Natural killer cell treated with Interleukin-12 subunit alpha and Interleukin-12 subunit beta and Interleukin-15 and Interleukin-18, amount 100 ng/mL, for 72 hours (primary cell): ENCODE results near the gene KCNMA1. TPM values are rescaled to one million over a fixed set of nuclear protein-coding genes. Genes with fewer than 3 reads are reported as not detected.

Source experiments
- ATAC-seq, 2 donors: fragments of 150-1000 bp; cut with Tn5 transposase in 1 of 2; sonication (Bioruptor Pico), chemical (Tn5 transposase) in 1 of 2; 2 replicates each; pipeline ENCODE4 v1.10.0; 2021
- DNase-seq: peaks from one replicate; pipeline ENCODE4 v3.0.0; 2022; ENCODE audit warnings: low spot score
- H3K27ac Mint-ChIP-seq, 2 donors: 1 replicate in 1 of 2; 2 replicates in 1 of 2; pipeline ENCODE4 v1.8.0; 2022; ENCODE audit warnings: mixed read lengths in 2 of 2, mild to moderate bottlenecking in 1 of 2, moderate library complexity in 1 of 2
- H3K27me3 Mint-ChIP-seq, 2 donors: 1 replicate in 1 of 2; 2 replicates in 1 of 2; pipeline ENCODE4 v1.8.0; 2022; ENCODE audit warnings: mixed read lengths in 2 of 2
- H3K36me3 Mint-ChIP-seq: one replicate; pipeline ENCODE4 v1.8.0; 2022; ENCODE audit warnings: mixed read lengths
- H3K4me1 Mint-ChIP-seq, 2 donors: 1 replicate in 1 of 2; 2 replicates in 1 of 2; pipeline ENCODE4 v1.8.0; 2022; ENCODE audit warnings: low read depth in 2 of 2, mixed read lengths in 2 of 2, mild to moderate bottlenecking in 1 of 2
- H3K4me3 Mint-ChIP-seq: one replicate; pipeline ENCODE4 v1.8.0; 2022; ENCODE audit warnings: mixed read lengths
- H3K9me3 Mint-ChIP-seq: 2 replicates; pipeline ENCODE4 v1.8.0; 2022; ENCODE audit warnings: mixed read lengths
- total RNA-seq, 2 donors: library from RNA; stranded (reverse); gene quantifications; one replicate each; pipeline ENCODE4 v1.2.3, GENCODE V29; 2022

KCNMA1 gene
- total RNA-seq, 2 donors from 2014 or later: 2.8 TPM; not detected in 1

DNA sequence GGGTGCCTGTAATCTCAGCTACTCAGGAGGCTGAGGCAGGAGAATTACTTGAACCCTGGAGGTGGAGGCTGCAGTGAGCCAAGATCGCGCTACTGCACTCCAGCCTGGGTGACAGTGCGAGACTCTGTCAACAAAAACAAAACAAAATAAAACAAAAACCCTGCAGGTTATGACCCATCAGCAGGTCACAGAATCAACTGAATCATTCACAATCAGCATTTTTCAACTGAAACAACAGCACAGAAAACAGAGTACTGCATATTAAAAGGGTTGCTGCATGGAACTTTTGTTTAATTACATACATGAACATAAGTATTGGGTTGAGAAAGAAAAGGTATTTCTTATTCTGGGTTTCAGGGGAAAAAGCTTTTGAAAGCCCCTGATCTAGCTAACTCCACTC, 77.6 kb downstream of the KCNMA1 start:
- DNase-seq (no peak), ATAC-seq (no peak)
- Mint-ChIP-seq H3K27me3 (peaks cover 11 to 24% of the 10 kb centered on the region in 2 donors), H3K36me3 (no peaks in the 10 kb centered on the region), H3K27ac (no peak overlapping the region), H3K4me1 (peaks cover under 1% of the 10 kb centered on the region in 2 donors), H3K4me3 (no peak overlapping the region), H3K9me3 (no peaks in the 10 kb centered on the region)

DNA sequence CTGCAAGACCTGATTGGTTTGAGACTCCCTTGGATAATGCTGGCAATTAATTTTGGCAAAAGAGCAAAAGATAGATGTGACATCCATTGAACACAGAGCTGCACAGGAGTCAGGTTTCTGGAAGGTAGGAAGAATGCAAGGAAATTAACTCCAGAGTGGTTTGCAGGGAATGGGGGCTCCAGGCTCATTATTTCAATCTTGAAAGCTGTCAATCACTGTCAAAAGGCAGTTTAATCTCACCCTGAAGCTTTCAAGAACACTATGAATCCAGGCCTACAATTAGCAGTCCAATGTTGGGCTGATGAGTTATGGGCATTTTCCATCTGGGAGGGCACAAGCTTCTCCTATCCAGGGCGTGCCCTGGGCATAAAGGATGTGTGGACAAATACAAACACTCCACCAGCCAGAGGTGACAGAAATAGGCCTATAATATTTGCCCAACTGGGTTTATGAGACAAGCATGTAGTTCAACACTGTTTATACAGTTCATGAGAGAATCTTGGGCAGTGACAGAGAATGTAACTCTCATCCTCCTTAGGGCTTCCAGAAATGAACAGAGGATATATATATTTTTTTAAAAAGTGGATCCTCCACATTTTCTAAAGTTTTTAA, 80.5 kb downstream of the KCNMA1 start:
- DNase-seq (no peak), ATAC-seq (no peak)
- H3K27ac Mint-ChIP-seq: no peak overlapping the region
- no peaks in the 10 kb centered on the region for H3K9me3 Mint-ChIP-seq
- H3K4me3 Mint-ChIP-seq: no peak overlapping the region
- H3K36me3 Mint-ChIP-seq: no peaks in the 10 kb centered on the region
- H3K4me1 Mint-ChIP-seq: peaks cover 3 to 6% of the 10 kb centered on the region in 2 donors
- peaks cover 0 to 3% of the 10 kb centered on the region in 2 donors for H3K27me3 Mint-ChIP-seq

DNA sequence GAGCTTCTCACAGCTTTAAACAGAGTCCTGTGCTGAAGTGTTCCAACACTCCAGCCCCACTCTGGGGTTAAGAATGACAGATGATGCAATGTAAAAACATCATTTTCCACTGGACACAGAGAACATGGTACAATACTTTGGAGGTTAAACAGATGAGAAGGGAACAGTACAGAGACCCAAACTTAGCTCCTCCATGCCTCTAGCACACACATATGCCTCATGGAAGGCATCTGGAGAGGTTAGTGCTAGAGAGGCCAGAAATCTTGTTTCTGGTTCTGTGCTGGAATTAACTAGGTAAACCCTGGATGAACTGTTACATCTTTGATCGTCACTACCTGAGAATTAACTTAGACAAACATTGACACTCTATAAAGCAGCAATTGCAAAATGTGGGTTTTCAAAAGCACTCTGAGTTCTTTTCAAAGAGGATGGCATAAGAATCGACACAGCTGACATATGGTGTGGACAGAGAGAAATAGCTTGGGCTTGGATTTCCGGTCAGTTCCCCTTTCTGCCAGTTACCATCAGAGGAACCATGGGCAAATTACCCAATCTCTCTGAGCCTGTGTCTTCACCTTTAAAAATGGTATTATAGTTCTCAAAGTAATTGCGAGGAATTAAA, 81.9 kb downstream of the KCNMA1 start:
- no peak for DNase-seq
- H3K9me3 Mint-ChIP-seq: no peaks in the 10 kb centered on the region
- no peak overlapping the region for H3K27ac Mint-ChIP-seq
- no peak overlapping the region for H3K4me3 Mint-ChIP-seq
- no peaks in the 10 kb centered on the region for H3K36me3 Mint-ChIP-seq
- no peak for ATAC-seq
- H3K27me3 Mint-ChIP-seq: peaks cover 0 to 3% of the 10 kb centered on the region in 2 donors
- peaks cover 3 to 6% of the 10 kb centered on the region in 2 donors for H3K4me1 Mint-ChIP-seq

DNA sequence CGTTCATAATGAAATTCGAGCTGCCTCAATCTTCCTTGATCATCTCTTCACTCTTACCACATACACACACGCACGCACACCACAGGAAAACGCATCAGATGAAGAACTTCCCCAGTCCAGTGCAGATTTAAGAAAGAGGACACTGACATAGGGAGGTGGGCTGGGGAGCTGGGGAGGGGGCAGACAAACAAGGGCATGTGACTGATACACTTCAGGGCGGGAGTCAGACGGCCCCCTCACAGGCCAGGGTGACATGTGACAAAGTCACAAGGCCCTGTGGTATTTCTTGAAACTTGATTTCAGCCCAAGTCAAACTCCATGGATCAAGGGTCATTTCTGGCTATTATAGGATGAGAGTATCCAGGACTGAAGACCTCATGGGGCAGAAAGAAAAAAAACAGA, 82.6 kb downstream of the KCNMA1 start:
- no peak for ATAC-seq
- no peaks in the 10 kb centered on the region for H3K9me3 Mint-ChIP-seq
- peaks cover 3 to 6% of the 10 kb centered on the region in 2 donors for H3K4me1 Mint-ChIP-seq
- H3K4me3 Mint-ChIP-seq: no peak overlapping the region
- peak overlapping the region in 1 of 2 donors; percentile 12 for H3K27ac Mint-ChIP-seq
- no peaks in the 10 kb centered on the region for H3K36me3 Mint-ChIP-seq
- H3K27me3 Mint-ChIP-seq: peaks cover 0 to 3% of the 10 kb centered on the region in 2 donors
- DNase-seq: no peak

DNA sequence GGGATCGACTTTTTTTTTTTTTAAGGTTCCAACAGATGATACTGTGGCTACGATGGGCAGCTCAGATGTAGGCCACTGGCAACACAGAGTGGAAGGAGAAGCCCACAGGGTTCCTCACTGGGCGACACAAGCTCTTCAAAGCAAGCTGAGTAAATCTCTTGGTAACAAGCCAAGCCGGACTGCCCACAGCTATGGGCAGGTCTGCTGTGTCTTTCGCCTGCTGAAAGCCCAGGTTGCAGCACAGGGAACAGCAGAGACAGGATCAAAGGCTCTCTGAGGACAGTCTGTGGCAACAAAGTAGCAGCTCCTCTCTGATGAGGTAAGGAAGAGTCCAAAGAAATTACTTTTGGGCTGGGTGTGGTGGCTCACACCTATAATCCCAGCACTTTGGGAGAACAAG, 83.6 kb downstream of the KCNMA1 start:
- Mint-ChIP-seq H3K9me3 (no peaks in the 10 kb centered on the region), H3K27me3 (peaks cover 3% of the 10 kb centered on the region in 2 donors), H3K27ac (no peak overlapping the region), H3K36me3 (no peaks in the 10 kb centered on the region), H3K4me1 (peaks cover 3 to 6% of the 10 kb centered on the region in 2 donors), H3K4me3 (peak overlapping the region; percentile 12)
- no peak for ATAC-seq
- no peak for DNase-seq

DNA sequence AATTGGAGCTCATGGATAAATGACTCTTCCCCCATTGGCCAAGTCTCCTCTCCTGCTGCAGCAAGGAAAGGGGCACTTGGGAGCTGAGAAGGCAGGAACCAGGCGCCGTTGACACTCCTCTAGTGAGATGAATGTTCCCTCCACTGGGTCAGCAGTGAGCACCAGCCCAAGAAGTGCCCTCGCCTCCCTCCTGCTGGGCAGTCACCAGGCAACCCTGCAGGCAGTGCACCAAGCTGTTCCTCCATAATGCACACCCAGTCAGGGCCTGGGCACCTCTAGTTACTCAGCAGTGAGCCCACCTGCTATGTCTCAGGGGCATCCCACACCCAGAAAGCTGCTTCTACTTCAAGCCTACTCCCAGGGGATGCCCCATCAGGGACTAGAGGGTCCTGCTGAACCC, 84.3 kb downstream of the KCNMA1 start:
- Mint-ChIP-seq H3K27me3 (peaks cover 3 to 7% of the 10 kb centered on the region in 2 donors), H3K27ac (no peak overlapping the region), H3K9me3 (no peaks in the 10 kb centered on the region), H3K36me3 (no peaks in the 10 kb centered on the region), H3K4me3 (no peak overlapping the region), H3K4me1 (peaks cover 3 to 6% of the 10 kb centered on the region in 2 donors)
- ATAC-seq (peak in 1 of 2 donors; percentile 7), DNase-seq (no peak)

DNA sequence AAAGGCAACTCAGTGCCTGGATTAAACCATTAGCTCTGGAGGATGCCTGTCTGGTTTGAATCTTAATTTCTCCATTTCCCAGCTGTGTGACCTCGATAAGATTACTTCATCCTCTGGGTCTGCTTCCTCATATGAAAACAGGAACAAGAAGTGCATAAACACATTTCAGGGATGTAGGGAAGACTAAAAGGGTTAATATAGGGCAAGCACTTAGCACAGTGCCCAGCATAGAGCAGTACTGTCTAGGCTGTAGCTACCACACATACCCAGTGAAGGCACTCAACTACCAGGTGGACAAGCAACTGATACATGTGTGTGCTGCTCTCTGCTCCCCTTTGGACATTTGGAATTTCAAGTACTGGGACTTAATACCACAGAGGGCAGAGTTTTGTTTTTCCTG, 85.4 kb downstream of the KCNMA1 start:
- Mint-ChIP-seq H3K27ac (no peak overlapping the region), H3K27me3 (peaks cover 3 to 7% of the 10 kb centered on the region in 2 donors), H3K9me3 (no peaks in the 10 kb centered on the region), H3K36me3 (no peaks in the 10 kb centered on the region), H3K4me3 (no peak overlapping the region), H3K4me1 (peaks cover 3 to 6% of the 10 kb centered on the region in 2 donors)
- ATAC-seq (no peak), DNase-seq (no peak)

DNA sequence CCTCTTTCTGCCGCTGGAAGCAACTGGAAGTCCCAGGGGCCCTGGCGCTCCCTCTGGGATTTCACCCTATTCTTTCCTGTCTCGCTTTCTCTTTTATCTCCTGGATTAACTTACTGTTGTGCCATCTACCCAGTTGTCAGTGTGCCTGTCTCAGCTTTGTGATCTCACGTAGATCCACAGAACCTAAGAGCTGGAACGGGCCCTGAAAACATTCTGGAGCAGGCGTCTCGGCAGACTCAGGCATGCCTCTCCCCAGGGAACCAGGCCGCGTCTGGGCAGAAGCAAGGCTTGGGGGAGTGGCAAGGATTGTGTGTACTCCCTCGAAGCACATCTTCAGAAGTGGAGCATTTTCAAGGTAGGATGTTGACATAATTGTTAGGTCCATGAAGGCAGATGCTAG, 87.2 kb downstream of the KCNMA1 start:
- H3K4me1 Mint-ChIP-seq: peaks cover 3 to 6% of the 10 kb centered on the region in 2 donors
- no peak for ATAC-seq

DNA sequence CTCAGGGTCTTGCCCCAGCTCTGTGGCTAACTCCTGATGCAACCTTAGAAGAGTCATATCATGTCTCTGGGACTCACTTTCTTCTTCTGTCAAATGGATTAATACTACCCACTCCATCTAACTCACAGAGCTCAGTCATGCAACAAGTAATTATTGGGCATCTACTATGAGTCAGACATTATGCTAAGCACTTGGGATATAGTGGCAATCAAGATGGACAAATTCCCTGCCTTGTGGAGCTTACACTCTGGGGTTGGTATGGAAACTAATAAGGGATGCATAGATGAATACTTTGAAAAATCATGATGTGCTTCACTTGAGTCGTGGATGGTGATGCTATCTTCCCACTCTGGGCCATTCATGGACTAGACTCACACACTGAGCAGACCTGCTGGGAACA, 88.9 kb downstream of the KCNMA1 start:
- peaks cover 14 to 22% of the 10 kb centered on the region in 2 donors for H3K27me3 Mint-ChIP-seq
- no peak for DNase-seq
- H3K9me3 Mint-ChIP-seq: no peaks in the 10 kb centered on the region
- H3K4me3 Mint-ChIP-seq: no peak overlapping the region
- H3K4me1 Mint-ChIP-seq: no peaks in the 10 kb centered on the region
- ATAC-seq: no peak
- no peak overlapping the region for H3K27ac Mint-ChIP-seq
- H3K36me3 Mint-ChIP-seq: no peaks in the 10 kb centered on the region

More for the DNA sequence above, 87.2 kb downstream of the KCNMA1 start:
- no peak for DNase-seq
- no peak overlapping the region for H3K27ac Mint-ChIP-seq
- H3K27me3 Mint-ChIP-seq: peaks cover 7 to 8% of the 10 kb centered on the region in 2 donors
- no peaks in the 10 kb centered on the region for H3K9me3 Mint-ChIP-seq
- H3K4me3 Mint-ChIP-seq: no peak overlapping the region
- H3K36me3 Mint-ChIP-seq: no peaks in the 10 kb centered on the region

DNA sequence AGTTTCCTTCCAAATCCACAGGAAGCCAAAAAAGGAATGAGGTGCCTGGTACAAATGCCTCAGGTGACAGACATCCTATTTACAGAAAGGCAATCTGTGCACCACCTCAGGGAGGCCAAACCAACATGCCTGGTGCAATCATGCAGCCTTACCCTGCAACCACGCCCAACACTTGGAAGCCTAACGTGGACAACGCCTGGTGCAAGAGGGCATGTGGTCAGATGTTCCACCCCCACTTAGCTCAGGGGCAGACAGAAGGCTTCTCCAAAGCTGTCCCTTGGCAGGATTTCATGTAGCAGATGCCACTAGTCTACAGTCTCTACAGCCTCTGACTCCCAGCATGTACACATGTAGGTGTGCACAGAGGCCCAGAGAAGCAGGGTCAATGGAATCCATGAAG, 89.5 kb downstream of the KCNMA1 start:
- Mint-ChIP-seq H3K27ac (no peak overlapping the region), H3K9me3 (peaks cover 2% of the 10 kb centered on the region), H3K36me3 (no peaks in the 10 kb centered on the region), H3K4me3 (no peak overlapping the region), H3K4me1 (no peaks in the 10 kb centered on the region), H3K27me3 (peaks cover 17 to 27% of the 10 kb centered on the region in 2 donors)
- DNase-seq (no peak), ATAC-seq (no peak)

DNA sequence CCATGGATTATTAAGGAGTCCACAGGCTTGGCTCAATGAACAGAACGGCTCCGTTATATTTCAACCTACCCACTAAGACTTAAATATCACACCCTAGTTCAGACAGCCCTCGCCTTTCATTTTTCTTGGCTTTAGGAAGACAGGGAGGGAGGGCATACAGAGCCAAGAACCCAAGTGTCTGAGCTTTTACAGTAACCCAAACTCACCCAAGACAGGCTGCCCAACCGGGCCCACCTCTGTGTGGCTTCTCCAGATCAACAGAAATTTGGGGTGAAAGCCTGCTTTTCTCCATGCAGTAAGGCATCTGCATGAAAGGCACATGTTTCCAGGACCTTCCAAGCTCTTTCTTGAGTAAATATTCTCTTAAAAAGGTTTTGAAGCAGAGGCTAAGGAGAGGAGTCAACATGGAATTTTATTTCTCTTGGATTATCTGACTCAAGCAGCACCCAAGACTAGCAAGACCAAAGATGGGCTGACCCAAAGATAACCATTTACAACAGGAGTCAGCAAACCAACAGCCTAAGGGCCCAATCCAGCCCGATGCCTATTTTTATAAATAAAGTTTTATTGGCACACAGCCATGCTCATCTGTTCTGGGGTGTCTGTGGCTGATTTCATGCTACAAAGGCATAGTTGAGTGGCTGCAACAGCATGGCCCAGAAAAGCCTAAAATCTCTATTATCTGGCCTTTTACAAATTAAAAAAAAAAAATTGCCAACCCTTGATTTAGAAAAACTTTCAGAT, 90.1 kb downstream of the KCNMA1 start:
- Mint-ChIP-seq H3K9me3 (peaks cover 4% of the 10 kb centered on the region), H3K4me1 (peaks cover 0 to under 1% of the 10 kb centered on the region in 2 donors), H3K4me3 (no peak overlapping the region), H3K27ac (no peak overlapping the region), H3K36me3 (no peaks in the 10 kb centered on the region), H3K27me3 (peaks cover 21 to 29% of the 10 kb centered on the region in 2 donors)
- DNase-seq (no peak), ATAC-seq (no peak)

DNA sequence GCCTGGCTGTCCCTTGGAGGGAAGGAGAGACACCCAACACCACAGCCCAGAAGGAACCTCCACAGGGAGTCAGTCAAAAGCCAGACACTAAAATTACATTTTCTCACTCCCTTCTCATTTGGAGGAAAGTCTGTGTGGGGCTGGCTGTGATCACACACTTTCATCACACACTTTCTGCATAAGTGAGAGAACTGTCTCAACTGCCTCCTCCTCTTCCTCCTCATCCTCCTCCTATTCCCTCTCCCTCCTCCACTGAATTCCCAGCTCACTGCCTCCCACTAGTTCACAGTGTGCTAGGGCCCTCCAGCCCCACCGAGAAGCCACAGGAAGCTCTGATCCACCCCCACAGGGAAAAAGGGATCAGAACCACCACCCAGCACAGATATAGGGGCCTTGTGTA, 91.6 kb downstream of the KCNMA1 start:
- H3K4me1 Mint-ChIP-seq: peaks cover 0 to 4% of the 10 kb centered on the region in 2 donors
- H3K27ac Mint-ChIP-seq: no peak overlapping the region
- DNase-seq (no peak), ATAC-seq (no peak)
- H3K36me3 Mint-ChIP-seq: no peaks in the 10 kb centered on the region
- H3K9me3 Mint-ChIP-seq: peaks cover 4% of the 10 kb centered on the region
- peaks cover 21 to 29% of the 10 kb centered on the region in 2 donors for H3K27me3 Mint-ChIP-seq
- no peak overlapping the region for H3K4me3 Mint-ChIP-seq

DNA sequence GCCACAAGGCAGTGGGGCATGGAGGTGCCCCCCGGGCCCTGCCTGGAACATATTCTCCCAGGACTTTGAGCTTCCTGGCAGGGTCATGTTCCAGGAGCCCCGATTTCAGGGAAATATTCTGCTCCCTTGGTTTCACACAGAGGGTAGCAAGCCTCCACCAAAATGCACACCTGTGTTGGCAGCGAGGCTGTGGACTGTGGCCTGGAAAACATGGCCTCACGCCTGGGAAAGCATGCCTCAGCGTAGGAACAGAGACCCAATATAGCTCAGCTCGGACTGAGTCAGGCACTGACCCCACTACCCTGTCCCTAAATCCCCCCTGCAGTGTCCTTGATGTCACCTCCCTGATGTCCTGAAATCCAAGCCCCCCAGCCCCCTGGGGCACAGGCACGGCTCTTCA, 92.0 kb downstream of the KCNMA1 start:
- Mint-ChIP-seq H3K9me3 (peaks cover 4% of the 10 kb centered on the region), H3K4me1 (peaks cover 0 to 4% of the 10 kb centered on the region in 2 donors), H3K27me3 (peaks cover 21 to 29% of the 10 kb centered on the region in 2 donors), H3K27ac (no peak overlapping the region), H3K36me3 (no peaks in the 10 kb centered on the region), H3K4me3 (no peak overlapping the region)
- DNase-seq (no peak), ATAC-seq (peak; percentile 11 to 50)

DNA sequence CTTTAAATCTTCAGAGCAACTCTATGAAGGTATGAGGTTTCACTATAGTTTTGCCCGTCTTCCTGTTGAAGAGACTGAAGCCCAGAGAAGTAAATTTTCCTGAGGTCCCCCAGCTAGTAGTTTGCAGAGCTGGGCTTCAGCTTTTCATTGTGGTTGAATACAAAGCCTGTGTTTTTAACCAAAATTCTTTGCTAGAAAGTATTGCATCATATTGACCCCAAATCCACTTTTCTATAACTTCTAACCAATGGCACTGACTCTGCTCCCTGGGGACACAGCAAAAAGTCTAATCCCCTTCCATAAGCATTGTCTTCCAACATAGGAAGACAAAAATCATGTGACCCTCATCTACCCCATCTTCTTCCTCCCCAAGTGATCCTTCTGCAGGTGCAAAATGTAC, 93.0 kb downstream of the KCNMA1 start:
- Mint-ChIP-seq H3K4me3 (no peak overlapping the region), H3K4me1 (peaks cover 0 to 4% of the 10 kb centered on the region in 2 donors), H3K9me3 (peaks cover 4% of the 10 kb centered on the region), H3K27ac (no peak overlapping the region), H3K27me3 (peaks cover 21 to 29% of the 10 kb centered on the region in 2 donors), H3K36me3 (no peaks in the 10 kb centered on the region)
- DNase-seq (no peak), ATAC-seq (no peak)
